Esophagus muscularis mucosa (tissue), 4 donors: ENCODE measurements around the gene CLEC11A. TPM values are rescaled to one million over a fixed set of nuclear protein-coding genes. Genes with fewer than 3 reads are reported as not detected.

Experiments
- DNase-seq: peaks from one replicate; pipeline ENCODE4 v3.0.0-alpha.2; 2017; ENCODE audit errors: extremely low spot score
- H3K27ac ChIP-seq, 4 donors: fragments of 200-600 bp; sonication (generic); replicated peaks in 1 of 4; 1 replicate in 3 of 4; 2 replicates in 1 of 4; pipeline ENCODE4 v1.5.1; 2016 to 2019; ENCODE audit warnings: mild to moderate bottlenecking in 1 of 4
- H3K27me3 ChIP-seq, 4 donors: fragments of 200-600 bp; sonication (generic); one replicate each; pipeline versions ENCODE4 v1.5.1 to v1.6.0; 2016 to 2019
- H3K36me3 ChIP-seq, 4 donors: fragments of 200-600 bp; sonication (generic); one replicate each; pipeline ENCODE4 v1.5.1; 2016 to 2019
- H3K4me1 ChIP-seq, 4 donors: fragments of 200-600 bp; sonication (generic); one replicate each; pipeline ENCODE4 v1.5.1; 2016 to 2019
- H3K4me3 ChIP-seq, 4 donors: fragments of 200-600 bp; sonication (generic); 1 replicate in 2 of 4; 2 replicates in 2 of 4; pipeline ENCODE4 v1.5.1; 2016 to 2019; ENCODE audit warnings: mild to moderate bottlenecking in 4 of 4, moderate library complexity in 1 of 4
- H3K9me3 ChIP-seq, 4 donors: fragments of 200-600 bp; sonication (generic); 1 replicate in 3 of 4; 2 replicates in 1 of 4; pipeline ENCODE4 v1.5.1; 2016 to 2019
- EP300 ChIP-seq: sonication (generic); formaldehyde crosslinking; IDR thresholded peaks from one replicate; pipeline ENCODE4 v1.6.1; 2017; ENCODE audit warnings: antibody characterized with exemption
- POLR2A ChIP-seq: fragments of 450-650 bp; IDR thresholded peaks from one replicate; pipeline ENCODE4 v1.6.1; 2017; ENCODE audit warnings: antibody characterized with exemption, moderate library complexity, mild to moderate bottlenecking, low read depth
- POLR2AphosphoS5 ChIP-seq, 2 donors: sonication (generic); formaldehyde crosslinking; IDR thresholded peaks; one replicate each; pipeline ENCODE4 v1.6.1; 2017; ENCODE audit warnings: antibody characterized with exemption in 2 of 2
- WGBS: methylation state at CpG from one replicate; pipeline ENCODE4 v1.1.5; 2018; 5-methylcytosine and 5-hydroxymethylcytosine counted together
- intact Hi-C: fragments of 100-400 bp; cut with DNase I; formaldehyde crosslinking; loops from one replicate; pipeline ENCODE4 v1.15.1; 2023
- total RNA-seq, 4 donors: library from RNA; depleted of rRNA; stranded (reverse); fragments of >200 nt; gene quantifications; one replicate each; pipeline versions ENCODE4 v1.1.0 to v1.2.1, GENCODE V29; 2016
- TF ChIP-seq, protein P1 (sequence below), 3 experiments: fragments of 200-600 bp in 2 of 3; fragments of 450-650 bp in 1 of 3; sonication (generic) in 2 of 3; IDR thresholded peaks; one replicate each; pipeline ENCODE4 v1.5.1; 2017 to 2019; ENCODE audit warnings: antibody characterized with exemption in 3 of 3, mild to moderate bottlenecking in 2 of 3, moderate library complexity in 1 of 3

CLEC11A gene
- total RNA-seq, 4 donors from 2014 or later, result 8.3 to 15.4 (median 11.1) TPM

DNA sequence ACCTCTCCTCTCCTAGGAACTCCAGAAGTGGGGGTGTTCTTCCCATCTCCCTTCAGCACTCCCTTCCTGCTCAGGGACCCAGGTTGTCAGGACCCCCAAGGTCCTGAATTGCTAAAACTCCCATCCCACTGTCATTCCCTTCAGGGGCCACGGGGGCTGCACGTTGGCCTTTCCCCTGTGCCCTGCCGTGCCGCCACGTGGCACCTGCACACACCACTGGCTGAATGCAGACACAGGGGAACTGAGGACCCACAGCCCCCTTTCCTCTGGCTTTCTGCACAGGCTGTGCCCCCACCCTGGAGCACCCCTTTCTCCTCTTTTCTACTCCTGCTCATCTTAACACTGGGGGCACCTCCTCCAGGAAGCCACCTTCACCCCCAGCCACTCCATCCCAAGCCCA lies 12.6 kb upstream of the CLEC11A start:
- Histone ChIP-seq H3K4me1 (no peaks in the 10 kb centered on the region), H3K36me3 (no peaks in the 10 kb centered on the region), H3K4me3 (no peak overlapping the region), H3K9me3 (no peaks in the 10 kb centered on the region), H3K27me3 (peaks cover 0 to 57% (median 3%) of the 10 kb centered on the region in 4 donors), H3K27ac (no peak overlapping the region)
- intact Hi-C loops, result no loop called here
- no peak for TF ChIP-seq POLR2A
- TF ChIP-seq EP300, result no peak
- no peak for TF ChIP-seq POLR2AphosphoS5 (IDR thresholded peaks at IDR 0.05)
- TF ChIP-seq, protein P1, sequence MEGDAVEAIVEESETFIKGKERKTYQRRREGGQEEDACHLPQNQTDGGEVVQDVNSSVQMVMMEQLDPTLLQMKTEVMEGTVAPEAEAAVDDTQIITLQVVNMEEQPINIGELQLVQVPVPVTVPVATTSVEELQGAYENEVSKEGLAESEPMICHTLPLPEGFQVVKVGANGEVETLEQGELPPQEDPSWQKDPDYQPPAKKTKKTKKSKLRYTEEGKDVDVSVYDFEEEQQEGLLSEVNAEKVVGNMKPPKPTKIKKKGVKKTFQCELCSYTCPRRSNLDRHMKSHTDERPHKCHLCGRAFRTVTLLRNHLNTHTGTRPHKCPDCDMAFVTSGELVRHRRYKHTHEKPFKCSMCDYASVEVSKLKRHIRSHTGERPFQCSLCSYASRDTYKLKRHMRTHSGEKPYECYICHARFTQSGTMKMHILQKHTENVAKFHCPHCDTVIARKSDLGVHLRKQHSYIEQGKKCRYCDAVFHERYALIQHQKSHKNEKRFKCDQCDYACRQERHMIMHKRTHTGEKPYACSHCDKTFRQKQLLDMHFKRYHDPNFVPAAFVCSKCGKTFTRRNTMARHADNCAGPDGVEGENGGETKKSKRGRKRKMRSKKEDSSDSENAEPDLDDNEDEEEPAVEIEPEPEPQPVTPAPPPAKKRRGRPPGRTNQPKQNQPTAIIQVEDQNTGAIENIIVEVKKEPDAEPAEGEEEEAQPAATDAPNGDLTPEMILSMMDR (IDR thresholded peaks at IDR 0.05), result no peak
- WGBS, result 92% methylated on average over 5 of the region's 5 CpGs
- DNase-seq, result no peak

DNA sequence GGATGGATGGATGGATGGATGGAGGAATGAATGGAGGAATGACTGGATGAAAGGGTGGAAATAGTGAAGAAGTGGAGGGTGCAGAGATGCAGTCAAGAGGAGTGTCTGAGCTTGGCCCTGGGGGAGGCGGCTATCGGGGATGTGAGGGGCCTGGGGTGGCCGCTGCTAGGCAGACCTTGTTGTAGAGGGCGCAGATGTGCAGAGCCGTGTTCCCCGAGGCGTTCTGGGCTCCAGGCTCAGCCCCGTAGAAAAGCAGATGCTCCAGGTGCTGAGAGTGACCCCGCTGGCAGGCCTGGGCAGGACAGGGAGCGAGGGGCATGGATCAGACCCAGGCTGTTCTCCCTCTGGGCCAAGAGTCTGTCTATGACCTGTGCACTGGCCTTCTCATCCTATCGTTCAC lies 12.0 kb upstream of the CLEC11A start:
- WGBS, result 81% methylated on average over 11 of the region's 11 CpGs
- TF ChIP-seq POLR2A (no peak), POLR2AphosphoS5 (IDR thresholded peaks at IDR 0.05) (no peak), EP300 (no peak)
- TF ChIP-seq, protein P1 (IDR thresholded peaks at IDR 0.05), result no peak
- Histone ChIP-seq H3K27ac (no peak overlapping the region), H3K4me3 (no peak overlapping the region), H3K4me1 (no peaks in the 10 kb centered on the region), H3K27me3 (peaks cover 0 to 63% (median 3%) of the 10 kb centered on the region in 4 donors), H3K9me3 (no peaks in the 10 kb centered on the region), H3K36me3 (no peaks in the 10 kb centered on the region)
- intact Hi-C loops, result no loop called here
- DNase-seq, result no peak

DNA sequence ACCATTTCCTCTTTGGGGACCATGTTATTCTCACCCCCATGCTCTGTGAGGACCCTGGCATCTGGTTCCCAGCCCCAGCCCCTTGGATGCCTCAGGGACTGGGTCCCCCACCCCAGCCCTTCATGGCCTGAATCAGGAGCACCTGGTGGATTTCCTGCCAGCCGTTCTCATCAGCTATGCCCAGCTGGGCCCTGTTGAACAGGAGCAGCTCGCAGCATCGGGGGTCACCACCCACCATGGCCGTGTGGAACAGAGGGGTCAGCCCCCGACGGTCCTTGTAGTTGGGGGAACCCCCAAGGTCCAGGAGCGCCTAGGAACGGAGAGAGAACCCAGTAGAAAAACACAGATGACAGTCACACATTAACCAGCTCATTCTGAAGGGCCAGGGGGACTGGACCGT lies 11.4 kb upstream of the CLEC11A start:
- Histone ChIP-seq H3K27me3 (peaks cover 0 to 69% (median 3%) of the 10 kb centered on the region in 4 donors), H3K27ac (no peak overlapping the region), H3K36me3 (no peaks in the 10 kb centered on the region), H3K4me3 (no peak overlapping the region), H3K9me3 (no peaks in the 10 kb centered on the region), H3K4me1 (no peaks in the 10 kb centered on the region)
- no peak for DNase-seq
- TF ChIP-seq, protein P1 (IDR thresholded peaks at IDR 0.05), result no peak
- TF ChIP-seq POLR2AphosphoS5 (IDR thresholded peaks at IDR 0.05), result no peak
- no peak for TF ChIP-seq EP300
- no peak for TF ChIP-seq POLR2A
- intact Hi-C loops, result no loop called here
- WGBS, result 87% methylated on average over 9 of the region's 9 CpGs

DNA sequence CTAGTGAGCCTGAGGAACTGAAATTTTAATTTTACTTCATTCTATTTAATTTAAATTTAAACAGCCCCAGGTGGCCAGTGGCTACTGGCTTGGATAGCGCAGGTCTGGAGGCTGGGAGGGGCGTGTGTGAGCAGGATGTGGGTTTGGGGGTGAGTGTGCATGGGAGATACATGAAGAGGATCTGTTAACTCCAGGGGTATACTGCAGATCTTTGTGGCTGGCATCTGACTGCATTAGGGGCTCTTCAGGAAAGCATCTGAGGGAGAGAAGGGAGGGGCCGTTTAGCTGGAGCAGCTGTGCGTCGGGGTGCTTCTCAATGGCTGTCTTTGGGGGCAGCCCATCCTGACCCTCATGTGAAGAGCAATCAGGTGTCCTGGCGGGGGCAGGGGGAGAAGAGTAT lies 10.3 kb upstream of the CLEC11A start:
- peaks cover 0 to 79% (median 7%) of the 10 kb centered on the region in 4 donors for H3K27me3 ChIP-seq
- intact Hi-C loops, result no loop called here
- WGBS, result 68% methylated on average over 6 of the region's 6 CpGs

More for the DNA sequence above, 10.3 kb upstream of the CLEC11A start:
- Histone ChIP-seq H3K9me3 (no peaks in the 10 kb centered on the region), H3K4me3 (no peak overlapping the region), H3K4me1 (peaks cover 0 to 3% (median 1%) of the 10 kb centered on the region in 4 donors), H3K27ac (no peak overlapping the region), H3K36me3 (no peaks in the 10 kb centered on the region)
- TF ChIP-seq EP300 (no peak), POLR2AphosphoS5 (IDR thresholded peaks at IDR 0.05) (no peak), POLR2A (no peak)
- TF ChIP-seq, protein P1 (IDR thresholded peaks at IDR 0.05), result no peak
- DNase-seq, result no peak
